Measurements from ENCODE around the gene APEX2.
"Not testable (repeated sequence)": the region's sequence is repeated elsewhere in the genome, so short reads cannot be mapped to it uniquely, and the experiment has no call there.

Gene APEX2

GRCh38 chrX:54979432-54979831 lies 20.7 kb upstream of the APEX2 start:
- DNase-seq (ENCODE audit: low read depth) = no peak
- no peak overlapping the region for H3K4me3 ChIP-seq (ENCODE audit: low read depth, low read length)
- no peak for TF ChIP-seq CTCF (IDR thresholded peaks at IDR 0.05; ENCODE audit: low read depth, low read length, missing control alignments)
- in situ Hi-C loops (cut with HindIII; ENCODE audit: low sequenced_read_pairs) = no loop called here

- DNase-seq (ENCODE audit: low read depth) = no peak
- no peak for TF ChIP-seq CTCF (IDR thresholded peaks at IDR 0.05; ENCODE audit: low read depth, low read length, missing control alignments)
- in situ Hi-C loops (cut with HindIII; ENCODE audit: low sequenced_read_pairs) = no loop called here
- no peak overlapping the region for H3K4me3 ChIP-seq (ENCODE audit: low read depth, low read length)
Observed at GRCh38 chrX:54980334-54980733, 19.8 kb upstream of the APEX2 start.

- in situ Hi-C loops (cut with HindIII; ENCODE audit: low sequenced_read_pairs); DNase-seq (ENCODE audit: low read depth): not testable (repeated sequence)
Observed at GRCh38 chrX:54983306-54983705, 16.9 kb upstream of the APEX2 start.

GRCh38 chrX:54991706-54992105 lies 8.5 kb upstream of the APEX2 start:
- in situ Hi-C loops (cut with HindIII; ENCODE audit: low sequenced_read_pairs) = no loop called here
- DNase-seq (ENCODE audit: low read depth) = no peak
- no peak overlapping the region for H3K4me3 ChIP-seq (ENCODE audit: low read depth, low read length)
- TF ChIP-seq CTCF (IDR thresholded peaks at IDR 0.05; ENCODE audit: low read depth, low read length, missing control alignments) = no peak

More at GRCh38 chrX:54983306-54983705, 16.9 kb upstream of the APEX2 start:
- H3K4me3 ChIP-seq (ENCODE audit: low read depth, low read length) = not testable (repeated sequence)

- in situ Hi-C loops (cut with HindIII; ENCODE audit: low sequenced_read_pairs) = no loop called here
- TF ChIP-seq CTCF (IDR thresholded peaks at IDR 0.05; ENCODE audit: low read depth, low read length, missing control alignments) = no peak
- DNase-seq (ENCODE audit: low read depth) = no peak
- H3K4me3 ChIP-seq (ENCODE audit: low read depth, low read length) = no peak overlapping the region
Observed at GRCh38 chrX:54992911-54993622, 7.1 kb upstream of the APEX2 start.

- H3K4me3 ChIP-seq (ENCODE audit: low read depth, low read length) = no peak within 1 kb of the TSS
- DNase-seq (ENCODE audit: low read depth) = no peak
- no peak for TF ChIP-seq CTCF (IDR thresholded peaks at IDR 0.05; ENCODE audit: low read depth, low read length, missing control alignments)
- in situ Hi-C loops (cut with HindIII; ENCODE audit: low sequenced_read_pairs) = no loop called here
Observed at GRCh38 chrX:54994099-54994498, 6.1 kb upstream of the APEX2 start, which contains the start of gene PFKFB1. Gene PFKFB1 (minus strand): TSS chrX:54994188. CDS start chrX:54994007, 181 bp downstream.

- H3K4me3 ChIP-seq (ENCODE audit: low read depth, low read length) = no peak overlapping the region
- in situ Hi-C loops (cut with HindIII; ENCODE audit: low sequenced_read_pairs) = no loop called here
- DNase-seq (ENCODE audit: low read depth) = no peak
- TF ChIP-seq CTCF (IDR thresholded peaks at IDR 0.05; ENCODE audit: low read depth, low read length, missing control alignments) = no peak
Observed at GRCh38 chrX:54994668-54995351, 5.4 kb upstream of the APEX2 start.

All from astrocyte of the cerebellum (primary cell).